GM13977 (cell line): ENCODE data around the gene PRKCB.

ENCODE experiments used
- DNase-seq: peaks from one replicate; pipeline ENCODE4 v3.0.0; 2012; ENCODE audit warnings: low spot score
- CTCF ChIP-seq: IDR thresholded peaks from 2 replicates; pipeline ENCODE4 v1.5.1; 2012; ENCODE audit warnings: mild to moderate bottlenecking, control low read depth; ENCODE audit not compliant: insufficient read depth; ENCODE audit errors: extremely low read depth, missing control alignments
- in situ Hi-C: fragments of 300-500 bp; cut with MboI; formaldehyde crosslinking; loops from one replicate; pipeline ENCODE4 v1.12.0; 2022; ENCODE audit warnings: low sequenced_read_pairs, low pct_unique_long_range_greater_than_20kb, mixed read lengths, inconsistent platforms; ENCODE audit not compliant: unreplicated experiment

The PRKCB gene

GRCh38 chr16:24130494-24131085 is 294.8 kb downstream of the PRKCB start:
- in situ Hi-C loops: no loop called here
- no peak for TF ChIP-seq CTCF
- DNase-seq: no peak

GRCh38 chr16:24131294-24131693 is 295.5 kb downstream of the PRKCB start:
- in situ Hi-C loops: no loop called here
- DNase-seq: no peak
- TF ChIP-seq CTCF: no peak

- no peak for TF ChIP-seq CTCF
- in situ Hi-C loops: no loop called here
- DNase-seq: no peak
Observed at GRCh38 chr16:24132048-24132796, 296.4 kb downstream of the PRKCB start.

- no peak for TF ChIP-seq CTCF
- no peak for DNase-seq
- in situ Hi-C loops: no loop called here
Observed at GRCh38 chr16:24132797-24133155, 297.0 kb downstream of the PRKCB start.

GRCh38 chr16:24135624-24136565 is 300.1 kb downstream of the PRKCB start:
- no peak for TF ChIP-seq CTCF
- in situ Hi-C loops: no loop called here
- no peak for DNase-seq

- TF ChIP-seq CTCF: no peak
- DNase-seq: no peak
- in situ Hi-C loops: no loop called here
Observed at GRCh38 chr16:24138024-24138423, 302.2 kb downstream of the PRKCB start.
